Measurements from ENCODE around the gene SERPING1.

GRCh38 chr11:57622263-57622662 is 24.8 kb downstream of the SERPING1 start:
- no peak for TF ChIP-seq CTCF (IDR thresholded peaks at IDR 0.05)
- no peak for TF ChIP-seq EP300 (IDR thresholded peaks at IDR 0.05)
- no peak for TF ChIP-seq POLR2AphosphoS5 (IDR thresholded peaks at IDR 0.05)
- no peak for TF ChIP-seq POLR2A (IDR thresholded peaks at IDR 0.05)
